Raji (cell line): ENCODE results near the gene RANBP9.

ENCODE experiments used
- POLR2A ChIP-seq: IDR thresholded peaks from 2 replicates; pipeline ENCODE4 v1.6.1; 2011; ENCODE audit warnings: low read depth, low read length, control low read depth; ENCODE audit not compliant: insufficient read depth

The RANBP9 gene

GRCh38 chr6:13673825-13674444, 37.7 kb downstream of the RANBP9 start:
- TF ChIP-seq POLR2A = no peak

GRCh38 chr6:13673368-13673767, 38.3 kb downstream of the RANBP9 start:
- TF ChIP-seq POLR2A = no peak

GRCh38 chr6:13672904-13673303, 38.7 kb downstream of the RANBP9 start:
- TF ChIP-seq POLR2A = no peak

- no peak for TF ChIP-seq POLR2A
Measured at GRCh38 chr6:13671548-13672127, 40.0 kb downstream of the RANBP9 start.

GRCh38 chr6:13669476-13669875, 42.2 kb downstream of the RANBP9 start:
- no peak for TF ChIP-seq POLR2A

- no peak for TF ChIP-seq POLR2A
Measured at GRCh38 chr6:13668291-13668928, 43.2 kb downstream of the RANBP9 start.

- TF ChIP-seq POLR2A = no peak
Measured at GRCh38 chr6:13667655-13668054, 44.0 kb downstream of the RANBP9 start.

- TF ChIP-seq POLR2A = no peak
Measured at GRCh38 chr6:13666194-13667105, 45.2 kb downstream of the RANBP9 start.

- no peak for TF ChIP-seq POLR2A
Measured at GRCh38 chr6:13664703-13665352, 46.8 kb downstream of the RANBP9 start.

GRCh38 chr6:13663986-13664385, 47.6 kb downstream of the RANBP9 start:
- no peak for TF ChIP-seq POLR2A

- no peak for TF ChIP-seq POLR2A
Measured at GRCh38 chr6:13662651-13663334, 48.8 kb downstream of the RANBP9 start.

- TF ChIP-seq POLR2A = no peak
Measured at GRCh38 chr6:13661647-13662046, 50.0 kb downstream of the RANBP9 start.

- no peak for TF ChIP-seq POLR2A
Measured at GRCh38 chr6:13660893-13661292, 50.7 kb downstream of the RANBP9 start.

- no peak for TF ChIP-seq POLR2A
Measured at GRCh38 chr6:13660273-13660672, 51.4 kb downstream of the RANBP9 start.

- TF ChIP-seq POLR2A = no peak
Measured at GRCh38 chr6:13655700-13656099, 55.9 kb downstream of the RANBP9 start.

- no peak for TF ChIP-seq POLR2A
Measured at GRCh38 chr6:13654496-13654895, 57.1 kb downstream of the RANBP9 start.
